Transverse colon (tissue), 4 donors: ENCODE measurements around the gene CAPSL. TPM values are rescaled to one million over a fixed set of nuclear protein-coding genes. Genes with fewer than 3 reads are reported as not detected.

Experiments
- DNase-seq: peaks from one replicate; pipeline ENCODE4 v3.0.0-alpha.2; 2019
- H3K27ac ChIP-seq, 4 donors: fragments of 200-600 bp; sonication (generic); 2 replicates each; pipeline ENCODE4 v1.5.1; 2016 to 2018; ENCODE audit warnings: inconsistent platforms in 4 of 4
- H3K27me3 ChIP-seq: fragments of 200-600 bp; sonication (generic); 2 replicates; pipeline ENCODE4 v1.5.1; 2017; ENCODE audit warnings: inconsistent platforms
- H3K36me3 ChIP-seq, 4 donors: fragments of 200-600 bp; sonication (generic); 2 replicates each; pipeline ENCODE4 v1.5.1; 2017 to 2019; ENCODE audit warnings: inconsistent platforms in 4 of 4
- H3K4me1 ChIP-seq, 4 donors: fragments of 200-600 bp; sonication (generic); 2 replicates each; pipeline ENCODE4 v1.5.1; 2017 to 2020; ENCODE audit warnings: inconsistent platforms in 4 of 4
- H3K4me3 ChIP-seq, 4 donors: fragments of 200-600 bp; sonication (generic); 1 replicate in 1 of 4; 2 replicates in 3 of 4; pipeline versions ENCODE4 v1.5.1 to v1.6.1; 2017 to 2019; ENCODE audit warnings: inconsistent platforms in 4 of 4
- H3K9me3 ChIP-seq, 2 donors: fragments of 200-600 bp; sonication (generic); 2 replicates each; pipeline ENCODE4 v1.5.1; 2017 to 2019; ENCODE audit warnings: inconsistent platforms in 2 of 2
- CTCF ChIP-seq, 5 experiments: fragments of 200-600 bp in 3 of 5; fragments of 450-650 bp in 2 of 5; sonication (generic) in 3 of 5; IDR thresholded peaks; 1 replicate in 2 of 5; 2 replicates in 3 of 5; pipeline ENCODE4 v1.5.1; 2016 to 2017; ENCODE audit warnings: antibody characterized with exemption in 5 of 5, inconsistent platforms in 3 of 5, mild to moderate bottlenecking in 2 of 5, moderate library complexity in 1 of 5
- EP300 ChIP-seq: sonication (generic); formaldehyde crosslinking; IDR thresholded peaks from one replicate; pipeline ENCODE4 v1.6.1; 2017; ENCODE audit warnings: antibody characterized with exemption, low read depth
- POLR2A ChIP-seq: fragments of 450-650 bp; IDR thresholded peaks from one replicate; pipeline ENCODE4 v1.6.1; 2016; ENCODE audit warnings: antibody characterized with exemption, mild to moderate bottlenecking, moderate library complexity
- POLR2AphosphoS5 ChIP-seq, 3 donors: sonication (generic); formaldehyde crosslinking; IDR thresholded peaks; one replicate each; pipeline ENCODE4 v1.6.1; 2016; ENCODE audit warnings: antibody characterized with exemption in 3 of 3
- WGBS, 2 donors: methylation state at CpG; one replicate each; pipeline ENCODE4 v1.1.5; 2018; ENCODE audit warnings: low coverage in 1 of 2; 5-methylcytosine and 5-hydroxymethylcytosine counted together
- in situ Hi-C, 4 donors: fragments of 200-750 bp; cut with MboI; loops; one replicate each; pipeline versions ENCODE4 v1.15.0 to v1.15.1; 2017; ENCODE audit warnings: low sequenced_read_pairs in 3 of 4, low pct_ligation_motif_present in 1 of 4, low pct_unique_long_range_greater_than_20kb in 1 of 4
- intact Hi-C: fragments of 100-400 bp; cut with DNase I; formaldehyde crosslinking; loops from one replicate; pipeline ENCODE4 v1.15.1; 2023; ENCODE audit warnings: low total_unique reads
- total RNA-seq, 4 donors: library from RNA; depleted of rRNA; stranded (reverse); fragments of >200 nt; gene quantifications; one replicate each; pipeline ENCODE4 v1.1.0, GENCODE V29; 2016

The CAPSL gene
- total RNA-seq, 4 donors from 2014 or later, result not detected

GRCh38 chr5:35956429-35956828 is 18.0 kb upstream of the CAPSL start:
- no peak for DNase-seq
- H3K9me3 ChIP-seq, result no peaks in the 10 kb centered on the region
- WGBS, 2 donors, result 80% methylated on average over 1 of the region's 1 CpG; no CpG with 5 or more reads in 1 of the 2 donors
- H3K4me3 ChIP-seq, result no peak overlapping the region
- in situ Hi-C loops, result no loop called here
- intact Hi-C loops, result no loop called here
- H3K36me3 ChIP-seq, result no peaks in the 10 kb centered on the region
- H3K4me1 ChIP-seq, result no peaks in the 10 kb centered on the region
- peaks cover 2% of the 10 kb centered on the region for H3K27me3 ChIP-seq
- TF ChIP-seq CTCF (IDR thresholded peaks at IDR 0.05), result no peak
- no peak for TF ChIP-seq POLR2A
- no peak for TF ChIP-seq EP300
- TF ChIP-seq POLR2AphosphoS5 (IDR thresholded peaks at IDR 0.05), result no peak
- no peak overlapping the region for H3K27ac ChIP-seq

- no peak overlapping the region for H3K27ac ChIP-seq
- no peaks in the 10 kb centered on the region for H3K4me1 ChIP-seq
- TF ChIP-seq EP300, result no peak
- no peak for TF ChIP-seq POLR2AphosphoS5 (IDR thresholded peaks at IDR 0.05)
- TF ChIP-seq POLR2A, result no peak
- H3K4me3 ChIP-seq, result no peak overlapping the region
- intact Hi-C loops, result no loop called here
- in situ Hi-C loops, result no loop called here
- H3K9me3 ChIP-seq, result no peaks in the 10 kb centered on the region
- H3K36me3 ChIP-seq, result no peaks in the 10 kb centered on the region
- 33 to 73% methylated on average over 1 to 9 of the region's 9 CpGs for WGBS, 2 donors
- no peak for DNase-seq
- no peaks in the 10 kb centered on the region for H3K27me3 ChIP-seq
Observed at GRCh38 chr5:35954175-35954574, 15.8 kb upstream of the CAPSL start.

GRCh38 chr5:35947085-35947484 is 8.7 kb upstream of the CAPSL start:
- H3K9me3 ChIP-seq, result no peaks in the 10 kb centered on the region
- TF ChIP-seq CTCF (IDR thresholded peaks at IDR 0.05), result no peak
- TF ChIP-seq POLR2AphosphoS5 (IDR thresholded peaks at IDR 0.05), result no peak
- no peak for TF ChIP-seq POLR2A
- TF ChIP-seq EP300, result no peak
- H3K36me3 ChIP-seq, result no peaks in the 10 kb centered on the region
- H3K27ac ChIP-seq, result no peak overlapping the region
- no peak for DNase-seq
- no peaks in the 10 kb centered on the region for H3K27me3 ChIP-seq
- WGBS, 2 donors, result 63 to 73% methylated on average over 3 to 5 of the region's 5 CpGs
- in situ Hi-C loops, result loop anchor here in 3 of 4 donors (25.0 kb wide), 1 partner anchor 860 kb away; no protein-coding TSS in a partner anchor
- no peaks in the 10 kb centered on the region for H3K4me1 ChIP-seq
- H3K4me3 ChIP-seq, result no peak overlapping the region
- intact Hi-C loops, result no loop called here

GRCh38 chr5:35939639-35940038 is 1.2 kb upstream of the CAPSL start:
- WGBS, 2 donors, result 66 to 75% methylated on average over 3 of the region's 3 CpGs
- Histone ChIP-seq H3K4me1 (no peaks in the 10 kb centered on the region), H3K27me3 (no peaks in the 10 kb centered on the region), H3K4me3 (no peak overlapping the region), H3K9me3 (no peaks in the 10 kb centered on the region), H3K27ac (no peak overlapping the region), H3K36me3 (no peaks in the 10 kb centered on the region)
- intact Hi-C loops (no loop called here), in situ Hi-C loops (loop anchor here in 3 of 4 donors (25.0 kb wide), 1 partner anchor 852 kb away; no protein-coding TSS in a partner anchor)
- no peak for TF ChIP-seq EP300
- peak in 1 of 5 experiments; percentile 2 for TF ChIP-seq CTCF (IDR thresholded peaks at IDR 0.05)
- TF ChIP-seq POLR2AphosphoS5 (IDR thresholded peaks at IDR 0.05), result no peak
- no peak for TF ChIP-seq POLR2A
- no peak for DNase-seq
